HCT116 (cell line): Measurements from ENCODE around the gene SLC4A4. TPM values are rescaled to one million over a fixed set of nuclear protein-coding genes. Genes with fewer than 3 reads are reported as not detected.

Experiments
- ATAC-seq: fragments of 200-7000 bp; cut with Tn5 transposase; 2 replicates; pipeline ENCODE4 v1.9.1; 2020; ENCODE audit warnings: mild to moderate bottlenecking, moderate library complexity
- BruUV-seq: library from RNA; stranded (reverse); fragments of 400-500 nt; replicated peaks from 2 replicates; lab custom pipeline; 2021; lab: Mats Ljungman, UMichigan
- CTCF ChIA-PET: fragments of 300-600 bp; sonication (Branson Sonifier 250); formaldehyde crosslinking; loops from one replicate; lab custom pipeline; 2021; ENCODE audit warnings: antibody characterized with exemption; lab: Charles Lee
- POLR2A ChIA-PET: fragments of 300-600, 350-600 bp; sonication (Branson Sonifier 250); formaldehyde crosslinking; loops from one replicate; lab custom pipeline; 2021; ENCODE audit warnings: antibody characterized with exemption; lab: Charles Lee
- RAD21 ChIA-PET, 2 experiments: fragments of 300-600 bp; sonication (Branson Sonifier 250); formaldehyde crosslinking; loops; one replicate each; lab custom pipeline; 2023; ENCODE audit warnings: low total read pairs in 2 of 2; ENCODE audit not compliant: uncharacterized antibody in 2 of 2, unreplicated experiment in 2 of 2, low non-redundant PET in 1 of 2; lab: Charles Lee
- DNase-seq: peaks from one replicate; pipeline ENCODE4 v3.0.0-alpha.2; 2010; ENCODE audit warnings: low read depth, low spot score
- H2AFZ ChIP-seq: fragments of 200-600 bp; shearing (Covaris generic), sonication (generic); 2 replicates; pipeline ENCODE4 v1.6.1; 2017; ENCODE audit warnings: low read depth, mixed run types, mixed read lengths, antibody characterized with exemption, low read length; ENCODE audit not compliant: poor library complexity, severe bottlenecking
- H3K27ac ChIP-seq: 2 replicates; pipeline ENCODE4 v1.5.1; 2012; ENCODE audit warnings: low read depth, low read length
- H3K27me3 ChIP-seq: fragments of 200-600 bp; sonication (generic); 2 replicates; pipeline ENCODE4 v1.6.1; 2016; ENCODE audit warnings: mixed run types, low read length, mixed read lengths; ENCODE audit not compliant: insufficient read depth
- H3K36me3 ChIP-seq, 2 experiments: fragments of 200-500 bp in 1 of 2; fragments of 200-600 bp in 1 of 2; sonication (Bioruptor generic) in 1 of 2; sonication (generic) in 1 of 2; 2 replicates each; pipeline versions ENCODE4 v1.5.1 to v1.6.1; 2014 to 2016; ENCODE audit warnings: low read length in 2 of 2, inconsistent platforms in 1 of 2, mixed read lengths in 1 of 2, mixed run types in 1 of 2; ENCODE audit not compliant: insufficient read depth in 2 of 2, control insufficient read depth in 1 of 2
- H3K4me1 ChIP-seq, 2 experiments: fragments of 200-600 bp in 1 of 2; sonication (generic) in 1 of 2; 2 replicates each; pipeline versions ENCODE4 v1.5.1 to v1.6.1; 2012 to 2017; ENCODE audit warnings: low read length in 2 of 2, inconsistent platforms in 1 of 2, mild to moderate bottlenecking in 1 of 2, mixed read lengths in 1 of 2, mixed run types in 1 of 2, moderate library complexity in 1 of 2; ENCODE audit not compliant: insufficient read depth in 2 of 2, control insufficient read depth in 1 of 2
- H3K4me2 ChIP-seq: fragments of 200-600 bp; sonication (generic); 2 replicates; pipeline ENCODE4 v1.6.1; 2017; ENCODE audit warnings: mixed run types, low read length, mixed read lengths
- H3K4me3 ChIP-seq, 2 experiments: fragments of 200-600 bp in 1 of 2; sonication (generic) in 1 of 2; replicated peaks in 1 of 2; 2 replicates each; pipeline ENCODE4 v1.5.1; 2011 to 2016; ENCODE audit warnings: low read length in 2 of 2, control low read depth in 1 of 2, low read depth in 1 of 2, mild to moderate bottlenecking in 1 of 2, mixed read lengths in 1 of 2, mixed run types in 1 of 2
- H3K79me2 ChIP-seq: fragments of 200-600 bp; sonication (generic); 2 replicates; pipeline ENCODE4 v1.6.1; 2017; ENCODE audit warnings: mild to moderate bottlenecking, mixed run types, low read length, moderate library complexity, mixed read lengths; ENCODE audit not compliant: insufficient read depth
- H3K9ac ChIP-seq: fragments of 200-600 bp; sonication (generic); 2 replicates; pipeline ENCODE4 v1.6.1; 2016; ENCODE audit warnings: low read length, mixed read lengths
- H3K9me2 ChIP-seq: fragments of 200-600 bp; sonication (generic), shearing (Covaris generic); 2 replicates; pipeline ENCODE4 v1.6.1; 2017; ENCODE audit warnings: mixed run types, mild to moderate bottlenecking, moderate library complexity; ENCODE audit not compliant: insufficient read depth
- H3K9me3 ChIP-seq, 2 experiments: fragments of 200-500 bp in 1 of 2; fragments of 200-600 bp in 1 of 2; sonication (Bioruptor generic) in 1 of 2; sonication (generic) in 1 of 2; 2 replicates each; pipeline ENCODE4 v1.6.1; 2014 to 2017; ENCODE audit warnings: low read length in 2 of 2, mixed read lengths in 2 of 2, inconsistent platforms in 1 of 2, low read depth in 1 of 2, mild to moderate bottlenecking in 1 of 2, mixed run types in 1 of 2, moderate library complexity in 1 of 2; ENCODE audit not compliant: control insufficient read depth in 1 of 2, insufficient read depth in 1 of 2
- H4K20me1 ChIP-seq: fragments of 200-600 bp; sonication (generic), shearing (Covaris generic); 2 replicates; pipeline ENCODE4 v1.6.1; 2017; ENCODE audit warnings: mixed run types, mild to moderate bottlenecking, moderate library complexity; ENCODE audit not compliant: insufficient read depth
- CEBPB ChIP-seq: IDR thresholded peaks from 2 replicates; pipeline ENCODE4 v1.6.1; 2012; ENCODE audit warnings: low read depth
- CTCF ChIP-seq, 3 experiments: fragments of 200-600 bp in 1 of 3; sonication (generic) in 1 of 3; IDR thresholded peaks in 2 of 3; conservative IDR thresholded peaks in 1 of 3; 2 replicates each; pipeline ENCODE4 v1.5.1; 2012 to 2017; ENCODE audit warnings: low read depth in 2 of 3, low read length in 2 of 3, antibody characterized with exemption in 1 of 3, borderline replicate concordance in 1 of 3, control low read depth in 1 of 3, mild to moderate bottlenecking in 1 of 3, mixed read lengths in 1 of 3, mixed run types in 1 of 3, moderate library complexity in 1 of 3; ENCODE audit not compliant: insufficient read depth in 1 of 3
- JUND ChIP-seq: IDR thresholded peaks from 2 replicates; pipeline ENCODE4 v1.6.1; 2012
- POLR2A ChIP-seq: IDR thresholded peaks from 2 replicates; pipeline ENCODE4 v1.7.0; 2011; ENCODE audit warnings: borderline replicate concordance; ENCODE audit not compliant: insufficient read depth, insufficient read length; ENCODE audit errors: extremely low read depth
- RAD21 ChIP-seq: IDR thresholded peaks from 2 replicates; pipeline ENCODE4 v1.6.1; 2012; ENCODE audit warnings: low read depth, mild to moderate bottlenecking
- SIN3A ChIP-seq: IDR thresholded peaks from 2 replicates; pipeline ENCODE4 v1.6.1; 2012; ENCODE audit warnings: low read depth
- SRF ChIP-seq: IDR thresholded peaks from 2 replicates; pipeline ENCODE4 v1.6.1; 2012; ENCODE audit warnings: low read depth
- ZFX ChIP-seq: fragments of 450-650 bp; IDR thresholded peaks from 2 replicates; pipeline ENCODE4 v1.6.1; 2017
- intact Hi-C: fragments of 100-400 bp; cut with micrococcal nuclease; formaldehyde crosslinking; loops from 2 replicates; pipeline ENCODE4 v1.10.0; 2022
- total RNA-seq: library from RNA; stranded (reverse); gene quantifications from one replicate; pipeline ENCODE4 v1.2.1, GENCODE V29; 2021; ENCODE audit not compliant: unreplicated experiment
- TF ChIP-seq, protein P1 (sequence below): IDR thresholded peaks from 2 replicates; pipeline ENCODE4 v1.6.1; 2012

Gene SLC4A4
- total RNA-seq, 1 experiment from 2014 or later: 0.30 TPM

DNA sequence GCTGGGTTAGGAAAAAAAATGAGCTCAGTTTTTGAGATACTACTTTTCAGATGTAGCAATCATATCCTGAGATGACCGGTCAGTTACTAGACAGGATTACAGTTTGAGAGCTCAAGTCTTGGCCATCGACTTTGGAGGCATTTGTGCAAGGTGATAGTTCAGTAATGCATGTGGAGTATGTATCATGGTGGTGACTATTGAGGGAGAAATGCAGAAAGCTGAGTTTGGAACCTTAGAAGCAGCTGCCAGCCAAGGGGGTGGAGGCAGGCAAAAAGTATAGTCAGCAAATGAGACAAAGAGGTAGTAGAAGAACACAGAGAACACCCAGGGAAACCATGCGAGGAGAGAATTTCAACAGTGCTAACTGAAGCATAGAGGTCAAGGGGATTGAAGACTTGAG is 48.7 kb upstream of the SLC4A4 start:
- ChIA-PET RAD21 (no interaction called here), POLR2A (no interaction called here), CTCF (no interaction called here)
- H4K20me1 ChIP-seq: no peaks in the 10 kb centered on the region
- H3K27me3 ChIP-seq: peaks cover 4% of the 10 kb centered on the region; the same call in 1 of the 2 replicates
- H3K4me1 ChIP-seq: no peaks in the 10 kb centered on the region
- intact Hi-C loops: no loop called here
- DNase-seq: no peak
- no peak overlapping the region for H3K4me2 ChIP-seq
- H3K79me2 ChIP-seq: no peaks in the 10 kb centered on the region
- no peaks in the 10 kb centered on the region for H3K9me3 ChIP-seq
- H2AFZ ChIP-seq: no peak overlapping the region
- BruUV-seq: no TSS peak
- no peaks in the 10 kb centered on the region for H3K9me2 ChIP-seq
- no peak overlapping the region for H3K9ac ChIP-seq
- no peak overlapping the region for H3K4me3 ChIP-seq
- no peak for ATAC-seq
- H3K27ac ChIP-seq: no peak overlapping the region
- no peaks in the 10 kb centered on the region for H3K36me3 ChIP-seq
- no peak for TF ChIP-seq CEBPB
- no peak for TF ChIP-seq JUND
- TF ChIP-seq, protein P1, sequence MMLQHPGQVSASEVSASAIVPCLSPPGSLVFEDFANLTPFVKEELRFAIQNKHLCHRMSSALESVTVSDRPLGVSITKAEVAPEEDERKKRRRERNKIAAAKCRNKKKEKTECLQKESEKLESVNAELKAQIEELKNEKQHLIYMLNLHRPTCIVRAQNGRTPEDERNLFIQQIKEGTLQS: no peak
- no peak for TF ChIP-seq CTCF (IDR thresholded peaks at IDR 0.05 in 2 of 3, conservative IDR thresholded peaks at IDR 0.05 in 1 of 3; ENCODE audit: borderline replicate concordance in 1 of 3, insufficient read depth in 1 of 3, low read depth in 2 of 3, low read length in 2 of 3)

GRCh38 chr4:71290476-71290875 is 48.3 kb upstream of the SLC4A4 start:
- Histone ChIP-seq H3K27me3 (peaks cover 4% of the 10 kb centered on the region; the same call in 1 of the 2 replicates), H3K79me2 (no peaks in the 10 kb centered on the region), H3K4me3 (no peak overlapping the region), H3K9ac (no peak overlapping the region), H2AFZ (no peak overlapping the region), H3K27ac (no peak overlapping the region), H3K36me3 (no peaks in the 10 kb centered on the region), H3K4me1 (no peaks in the 10 kb centered on the region), H3K9me3 (no peaks in the 10 kb centered on the region), H4K20me1 (no peaks in the 10 kb centered on the region), H3K9me2 (no peaks in the 10 kb centered on the region), H3K4me2 (no peak overlapping the region)
- DNase-seq: no peak
- ChIA-PET CTCF (no interaction called here), POLR2A (no interaction called here), RAD21 (no interaction called here)
- TF ChIP-seq SRF: no peak
- TF ChIP-seq RAD21: no peak
- TF ChIP-seq POLR2A: no peak
- TF ChIP-seq, protein P1: no peak
- no peak for TF ChIP-seq ZFX
- no peak for TF ChIP-seq SIN3A
- no peak for ATAC-seq
- intact Hi-C loops: no loop called here
- BruUV-seq: no TSS peak
